ENCODE results near the gene ST6GALNAC3.

Gene ST6GALNAC3

GRCh38 chr1:76101548-76101947 is 27.0 kb downstream of the ST6GALNAC3 start:
- in situ Hi-C loops (cut with MboI; ENCODE audit: low sequenced_read_pairs, unreplicated experiment), result no loop called here
- no peak for TF ChIP-seq CTCF (IDR thresholded peaks at IDR 0.05; ENCODE audit: borderline replicate concordance, control extremely low read depth, extremely low read depth, insufficient read depth, missing control alignments)
- DNase-seq (ENCODE audit: low spot score), result no peak

- no peak for DNase-seq (ENCODE audit: low spot score)
- TF ChIP-seq CTCF (IDR thresholded peaks at IDR 0.05; ENCODE audit: borderline replicate concordance, control extremely low read depth, extremely low read depth, insufficient read depth, missing control alignments), result no peak
- in situ Hi-C loops (cut with MboI; ENCODE audit: low sequenced_read_pairs, unreplicated experiment), result no loop called here
Measured at GRCh38 chr1:76102046-76102445, 27.5 kb downstream of the ST6GALNAC3 start.

GRCh38 chr1:76103034-76103433 is 28.5 kb downstream of the ST6GALNAC3 start:
- no peak for TF ChIP-seq CTCF (IDR thresholded peaks at IDR 0.05; ENCODE audit: borderline replicate concordance, control extremely low read depth, extremely low read depth, insufficient read depth, missing control alignments)
- in situ Hi-C loops (cut with MboI; ENCODE audit: low sequenced_read_pairs, unreplicated experiment), result no loop called here
- DNase-seq (ENCODE audit: low spot score), result no peak

GRCh38 chr1:76105372-76105771 is 30.8 kb downstream of the ST6GALNAC3 start:
- in situ Hi-C loops (cut with MboI; ENCODE audit: low sequenced_read_pairs, unreplicated experiment), result no loop called here
- DNase-seq (ENCODE audit: low spot score), result no peak
- no peak for TF ChIP-seq CTCF (IDR thresholded peaks at IDR 0.05; ENCODE audit: borderline replicate concordance, control extremely low read depth, extremely low read depth, insufficient read depth, missing control alignments)

GRCh38 chr1:76106251-76106650 is 31.7 kb downstream of the ST6GALNAC3 start:
- no peak for DNase-seq (ENCODE audit: low spot score)
- TF ChIP-seq CTCF (IDR thresholded peaks at IDR 0.05; ENCODE audit: borderline replicate concordance, control extremely low read depth, extremely low read depth, insufficient read depth, missing control alignments), result no peak
- in situ Hi-C loops (cut with MboI; ENCODE audit: low sequenced_read_pairs, unreplicated experiment), result no loop called here

GRCh38 chr1:76106719-76107235 is 32.2 kb downstream of the ST6GALNAC3 start:
- no peak for DNase-seq (ENCODE audit: low spot score)
- no peak for TF ChIP-seq CTCF (IDR thresholded peaks at IDR 0.05; ENCODE audit: borderline replicate concordance, control extremely low read depth, extremely low read depth, insufficient read depth, missing control alignments)
- in situ Hi-C loops (cut with MboI; ENCODE audit: low sequenced_read_pairs, unreplicated experiment), result no loop called here

- no peak for DNase-seq (ENCODE audit: low spot score)
- in situ Hi-C loops (cut with MboI; ENCODE audit: low sequenced_read_pairs, unreplicated experiment), result no loop called here
- no peak for TF ChIP-seq CTCF (IDR thresholded peaks at IDR 0.05; ENCODE audit: borderline replicate concordance, control extremely low read depth, extremely low read depth, insufficient read depth, missing control alignments)
Measured at GRCh38 chr1:76109404-76109803, 34.9 kb downstream of the ST6GALNAC3 start.
